Stimulated activated CD4-positive, alpha-beta T cell treated with anti-CD3 and anti-CD28 coated beads, TNF-alpha, amount 100 ng/mL, for 48 hours (primary cell): Measurements from ENCODE around the gene ZSCAN16.
A peak's percentile ranks its signal among the peaks of the same experiment; 100 is the strongest.

Experiments used
- DNase-seq, 3 donors: peaks; one replicate each; pipeline ENCODE4 v3.0.0-alpha.2; 2020; ENCODE audit warnings: low read depth in 3 of 3

The ZSCAN16 gene

GRCh38 chr6:28134015-28134414, 9.6 kb downstream of the ZSCAN16 start:
- DNase-seq, result no peak

GRCh38 chr6:28134716-28135115, 10.3 kb downstream of the ZSCAN16 start:
- no peak for DNase-seq

- DNase-seq, result no peak
Measured at GRCh38 chr6:28135393-28135792, 11.0 kb downstream of the ZSCAN16 start.

- DNase-seq, result peak; percentile 60 to 68 (median 68)
Measured at GRCh38 chr6:28136585-28137504, 12.4 kb downstream of the ZSCAN16 start.

- DNase-seq, result no peak
Measured at GRCh38 chr6:28137505-28137981, 13.1 kb downstream of the ZSCAN16 start.

- no peak for DNase-seq
Measured at GRCh38 chr6:28139860-28140543, 15.6 kb downstream of the ZSCAN16 start.

GRCh38 chr6:28140616-28141015, 16.2 kb downstream of the ZSCAN16 start:
- DNase-seq, result no peak

- DNase-seq, result peak; percentile 48 to 72 (median 68)
Measured at GRCh38 chr6:28141500-28142329, 17.3 kb downstream of the ZSCAN16 start, which contains the start of gene ZKSCAN8. Gene ZKSCAN8 (plus strand): TSS chr6:28141883. CDS start chr6:28148408, 6,525 bp downstream.

GRCh38 chr6:28142446-28142845, 18.0 kb downstream of the ZSCAN16 start:
- DNase-seq, result no peak

- no peak for DNase-seq
Measured at GRCh38 chr6:28145231-28145630, 20.8 kb downstream of the ZSCAN16 start.

- no peak for DNase-seq
Measured at GRCh38 chr6:28152531-28152930, 28.1 kb downstream of the ZSCAN16 start.

GRCh38 chr6:28153546-28153945, 29.1 kb downstream of the ZSCAN16 start:
- DNase-seq, result no peak

- DNase-seq, result no peak
Measured at GRCh38 chr6:28154357-28154756, 29.9 kb downstream of the ZSCAN16 start.

GRCh38 chr6:28158318-28158717, 33.9 kb downstream of the ZSCAN16 start:
- no peak for DNase-seq

GRCh38 chr6:28159029-28159607, 34.7 kb downstream of the ZSCAN16 start:
- DNase-seq, result no peak

- DNase-seq, result no peak
Measured at GRCh38 chr6:28160233-28160632, 35.8 kb downstream of the ZSCAN16 start.

- peak; percentile 65 to 79 (median 75) for DNase-seq
Measured at GRCh38 chr6:28161410-28162079, 37.1 kb downstream of the ZSCAN16 start.

GRCh38 chr6:28165563-28165962, 41.2 kb downstream of the ZSCAN16 start:
- no peak for DNase-seq

- no peak for DNase-seq
Measured at GRCh38 chr6:28167068-28167467, 42.7 kb downstream of the ZSCAN16 start.

GRCh38 chr6:28167926-28168325, 43.5 kb downstream of the ZSCAN16 start:
- no peak for DNase-seq

- no peak for DNase-seq
Measured at GRCh38 chr6:28171271-28171670, 46.9 kb downstream of the ZSCAN16 start.
